GM19328 (cell line): ENCODE measurements around the gene AVEN.
"Not testable (repeated sequence)": the region's sequence is repeated elsewhere in the genome, so short reads cannot be mapped to it uniquely, and the experiment has no call there.

Experiments used
- ATAC-seq: cut with Tn5 transposase; IDR thresholded peaks from one replicate; pipeline ENCODE4 v1.9.1; 2021; ENCODE audit warnings: mild to moderate bottlenecking, moderate library complexity; ENCODE audit not compliant: unreplicated experiment

Gene AVEN

DNA sequence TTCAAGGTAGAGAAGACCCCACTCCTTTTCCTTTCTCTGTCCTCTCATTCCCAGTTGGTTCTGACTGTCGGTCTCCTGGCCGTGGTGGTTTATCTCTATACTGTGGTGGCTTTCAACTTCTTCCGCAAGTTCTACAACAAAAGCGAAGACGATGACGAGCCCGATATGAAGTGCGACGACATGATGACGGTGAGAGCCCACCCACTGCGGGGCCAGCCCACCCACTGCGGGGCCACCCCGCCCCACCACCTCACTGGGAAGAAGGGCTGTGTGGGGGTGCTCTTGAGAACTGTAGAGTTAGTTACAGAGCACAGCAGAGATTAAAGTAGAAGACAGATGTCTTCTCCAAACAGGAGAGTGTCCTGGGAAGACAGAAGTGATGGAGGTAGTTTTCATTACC is 181.3 kb downstream of the AVEN start:
- no peak for ATAC-seq

GRCh38 chr15:33852570-33852969 is 186.4 kb downstream of the AVEN start:
- ATAC-seq, result no peak

DNA sequence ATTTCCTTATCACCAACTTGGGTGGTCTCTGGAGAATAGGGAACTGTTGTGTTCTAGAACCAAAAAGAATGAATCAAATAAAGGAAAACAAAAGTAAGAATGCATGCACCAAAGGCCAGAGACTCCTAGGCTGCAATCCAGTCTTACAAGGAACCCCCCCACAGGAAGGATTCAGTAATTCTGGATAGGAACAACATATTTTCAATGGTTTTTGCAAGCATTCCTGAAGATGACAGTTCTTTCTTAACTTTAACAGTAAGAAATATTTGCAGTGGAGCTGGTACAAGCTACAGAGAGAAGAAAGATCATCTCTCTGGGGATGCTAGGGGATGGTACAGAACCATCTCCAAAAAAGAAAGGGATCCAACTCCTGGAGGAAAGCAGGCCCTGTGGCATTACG is 186.9 kb downstream of the AVEN start:
- no peak for ATAC-seq

GRCh38 chr15:33851079-33851478 is 187.9 kb downstream of the AVEN start:
- no peak for ATAC-seq

- ATAC-seq, result no peak
Measured at GRCh38 chr15:33848011-33848410, 191.0 kb downstream of the AVEN start.

GRCh38 chr15:33846862-33847261 is 192.1 kb downstream of the AVEN start:
- no peak for ATAC-seq

GRCh38 chr15:33846142-33846541 is 192.9 kb downstream of the AVEN start:
- ATAC-seq, result no peak

DNA sequence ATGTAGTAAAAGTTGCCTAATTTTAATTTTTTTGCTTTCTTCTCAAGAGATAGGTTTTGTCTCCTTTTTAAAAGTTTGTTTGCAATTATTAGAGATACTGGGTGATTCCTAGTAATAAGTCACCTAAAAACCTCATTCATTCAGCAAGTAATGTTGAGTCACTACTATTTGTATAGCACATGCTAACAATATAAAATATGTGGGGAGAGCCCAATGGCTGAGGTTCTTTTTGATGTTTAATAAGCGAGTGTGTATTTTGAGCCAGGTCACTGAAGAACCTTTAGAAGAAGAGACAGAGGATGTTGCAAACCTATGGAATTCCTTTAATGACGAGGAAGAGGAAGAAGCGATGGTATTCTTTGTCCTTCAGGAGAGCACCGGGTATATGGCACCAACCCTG is 194.4 kb downstream of the AVEN start:
- ATAC-seq, result no peak

DNA sequence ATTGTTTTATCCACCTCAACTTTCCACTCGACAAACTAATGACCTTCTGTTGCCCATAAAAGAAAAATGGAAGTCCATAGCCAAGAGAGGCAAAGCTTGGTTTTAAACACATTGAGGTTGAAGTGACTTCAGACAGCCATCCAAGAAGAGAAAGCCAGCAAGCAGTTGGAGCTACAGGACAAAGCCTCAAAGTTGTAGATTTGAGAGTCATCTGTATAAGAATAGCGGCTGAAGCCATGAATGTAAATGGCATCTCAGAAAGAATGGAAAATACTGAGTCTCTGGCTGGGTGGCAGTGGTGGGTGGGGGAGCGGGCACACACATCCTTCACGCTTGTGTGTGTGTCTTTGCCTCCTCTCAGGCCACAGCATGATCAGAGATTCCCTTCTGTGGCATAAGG is 194.8 kb downstream of the AVEN start:
- ATAC-seq, result no peak

DNA sequence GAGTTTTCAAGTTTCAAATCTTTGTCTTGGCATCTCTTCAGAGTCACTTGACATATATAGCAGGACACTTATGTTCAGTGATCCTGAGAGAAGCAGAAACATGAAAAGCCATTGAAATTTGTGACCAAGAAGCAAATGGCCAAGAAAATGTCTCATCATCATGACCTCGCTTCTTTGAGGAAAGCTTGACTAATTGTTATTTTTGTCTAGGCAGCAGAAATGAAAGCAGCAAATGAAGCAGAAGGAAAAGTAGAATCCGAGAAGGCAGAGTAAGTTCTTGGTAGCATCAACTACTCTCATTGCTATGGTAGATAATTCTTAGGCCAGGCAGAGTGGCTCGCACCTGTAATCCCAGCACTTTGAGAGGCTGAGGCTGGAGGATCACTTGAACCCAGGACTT is 198.4 kb downstream of the AVEN start:
- no peak for ATAC-seq

DNA sequence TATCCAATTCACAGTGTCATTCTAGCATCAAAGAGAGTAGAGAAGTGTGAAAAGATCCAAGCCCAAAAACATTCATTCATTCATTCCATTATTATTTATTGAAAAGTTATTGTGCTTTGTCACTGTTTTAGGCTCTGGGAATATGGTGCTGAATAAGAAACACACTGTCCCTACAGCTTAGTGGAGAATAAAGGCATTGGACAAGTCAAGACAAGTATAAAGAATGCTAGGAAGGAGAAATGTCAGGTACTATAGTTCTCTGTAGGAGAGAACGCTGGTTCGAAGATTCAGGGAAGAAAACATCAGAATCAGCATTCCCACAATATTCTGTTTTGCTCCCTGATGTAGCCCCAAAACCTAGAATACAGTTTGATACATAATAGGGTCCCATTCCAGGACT is 199.5 kb downstream of the AVEN start:
- no peak for ATAC-seq

- ATAC-seq, result no peak
Measured at GRCh38 chr15:33837294-33837693, 201.7 kb downstream of the AVEN start.

- ATAC-seq, result no peak
Measured at GRCh38 chr15:33834892-33835743, 203.9 kb downstream of the AVEN start.

DNA sequence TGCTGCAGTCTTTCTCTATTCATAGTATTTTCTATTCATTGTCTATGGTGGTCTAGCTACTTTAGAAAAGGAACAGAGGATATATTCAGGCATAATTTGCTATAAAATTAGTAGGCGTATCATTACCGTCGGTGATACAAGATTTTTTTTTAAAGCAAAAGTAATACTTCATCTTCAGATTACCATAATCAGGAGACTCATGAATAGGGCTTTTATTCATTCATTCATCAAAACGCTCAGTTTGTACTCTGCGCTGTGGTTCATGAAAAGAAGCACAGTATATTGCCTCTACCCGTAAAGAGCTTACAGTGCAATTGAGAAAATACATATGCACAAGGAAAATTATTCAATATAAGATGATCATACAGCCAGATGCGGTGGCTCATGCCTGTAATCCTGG is 207.4 kb downstream of the AVEN start:
- no peak for ATAC-seq

DNA sequence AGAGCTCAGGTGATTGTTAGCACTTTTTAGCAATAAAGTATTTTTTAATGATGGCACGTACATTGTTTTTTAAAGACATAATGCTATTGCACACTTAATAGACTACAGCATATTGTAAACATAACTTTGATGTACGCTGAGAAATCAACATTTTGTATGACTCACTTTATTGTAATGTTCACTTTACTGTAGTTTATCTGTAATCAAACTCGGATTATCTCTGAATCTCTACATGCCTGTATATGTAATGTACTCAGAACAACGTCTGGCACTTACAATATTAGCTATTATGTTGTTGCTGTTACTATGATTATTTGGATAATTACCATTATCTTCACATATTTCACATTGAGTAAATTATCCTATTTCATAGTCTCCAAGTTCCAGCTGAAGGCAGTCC is 208.7 kb downstream of the AVEN start:
- no peak for ATAC-seq

- ATAC-seq, result no peak
Measured at GRCh38 chr15:33826201-33826600, 212.8 kb downstream of the AVEN start.

DNA sequence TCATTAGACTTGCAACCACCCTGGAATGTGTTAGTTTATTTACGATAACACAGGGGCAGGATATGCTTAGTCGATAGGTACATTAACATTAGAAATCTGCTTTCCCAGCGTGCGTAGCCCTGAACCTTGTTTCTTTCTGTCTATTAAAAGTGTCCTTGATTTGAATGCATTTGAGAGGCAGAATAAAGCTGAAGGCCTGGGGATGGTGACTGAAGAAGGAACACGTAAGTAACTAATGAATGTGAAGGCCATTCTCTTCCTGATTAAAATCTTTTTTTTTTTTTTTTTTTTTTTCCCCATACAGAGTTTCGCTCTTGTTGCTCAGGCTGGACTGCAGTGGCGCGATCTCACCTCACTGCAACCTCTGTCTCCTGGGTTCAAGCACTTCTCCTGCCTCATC is 213.6 kb downstream of the AVEN start:
- ATAC-seq, result no peak

GRCh38 chr15:33823119-33823518 is 215.9 kb downstream of the AVEN start:
- ATAC-seq, result no peak

DNA sequence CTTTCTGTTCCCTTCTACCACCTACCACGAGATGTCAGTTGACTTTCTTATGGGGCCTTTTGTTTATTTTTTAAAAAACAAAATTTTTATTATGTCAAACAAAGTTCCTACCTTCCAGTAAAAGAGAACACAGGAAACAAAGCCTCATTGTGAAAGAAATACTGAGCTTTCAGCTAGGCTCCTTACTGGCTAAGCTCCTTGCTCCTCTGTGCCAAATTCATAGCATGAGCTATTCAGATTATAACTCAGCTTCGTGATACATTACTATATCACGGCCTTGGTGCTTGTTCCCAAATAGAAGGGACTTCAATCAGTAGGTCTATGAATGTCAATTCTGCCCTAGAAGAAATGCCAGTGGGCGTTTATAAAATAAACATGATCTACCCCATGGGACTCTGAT is 216.5 kb downstream of the AVEN start:
- no peak for ATAC-seq

DNA sequence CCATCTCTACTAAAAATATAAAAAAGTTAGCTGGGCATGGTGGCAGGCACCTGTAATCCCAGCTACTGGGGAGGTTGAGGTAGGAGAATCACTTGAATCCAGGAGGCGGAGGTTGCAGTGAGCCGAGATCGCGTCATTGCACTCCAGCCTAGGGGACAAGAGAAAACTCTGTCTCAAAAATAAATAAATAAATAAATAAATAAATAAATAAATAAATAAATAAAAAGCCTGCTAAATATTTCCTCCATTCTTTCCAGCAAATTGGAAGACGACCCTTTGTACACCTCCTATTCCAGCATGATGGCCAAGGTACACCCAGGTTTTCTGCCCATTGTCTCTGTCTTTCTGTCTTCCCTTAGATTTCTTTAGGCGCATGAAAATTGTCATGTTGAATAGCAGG is 219.5 kb downstream of the AVEN start:
- not testable (repeated sequence) for ATAC-seq
